ENCODE data around the gene KLHL40.

Gene KLHL40

GRCh38 chr3:42735615-42736014, 50.3 kb downstream of the KLHL40 start:
- TF ChIP-seq ZFX (IDR thresholded peaks at IDR 0.05) (no peak), CTCF (conservative IDR thresholded peaks at IDR 0.05) (no peak)
- no peak overlapping the region for H3K27ac ChIP-seq

- no peak for TF ChIP-seq ZFX (IDR thresholded peaks at IDR 0.05)
- no peak for TF ChIP-seq CTCF (conservative IDR thresholded peaks at IDR 0.05)
- H3K27ac ChIP-seq, result no peak overlapping the region
These were observed 50.7 kb downstream of the KLHL40 start for GRCh38 chr3:42736081-42736480.

GRCh38 chr3:42736531-42736930, 51.2 kb downstream of the KLHL40 start:
- TF ChIP-seq CTCF (conservative IDR thresholded peaks at IDR 0.05) (no peak), ZFX (IDR thresholded peaks at IDR 0.05) (no peak)

GRCh38 chr3:42739401-42740158, 54.2 kb downstream of the KLHL40 start:
- TF ChIP-seq ZFX (IDR thresholded peaks at IDR 0.05) (no peak), CTCF (conservative IDR thresholded peaks at IDR 0.05) (no peak)
- no peak overlapping the region for H3K27ac ChIP-seq

More at GRCh38 chr3:42736531-42736930, 51.2 kb downstream of the KLHL40 start:
- no peak overlapping the region for H3K27ac ChIP-seq

- H3K27ac ChIP-seq, result no peak overlapping the region
- TF ChIP-seq CTCF (conservative IDR thresholded peaks at IDR 0.05) (no peak), ZFX (IDR thresholded peaks at IDR 0.05) (no peak)
These were observed 56.5 kb downstream of the KLHL40 start for GRCh38 chr3:42741796-42742195.

Data from C4-2B (cell line).